Measurements from ENCODE around the gene TRIM2.
A peak's percentile ranks its signal among the peaks of the same experiment; 100 is the strongest.

Gene TRIM2

GRCh38 chr4:153344131-153345011 lies 140.1 kb downstream of the TRIM2 start, which contains the start of gene MND1:
Gene MND1, plus strand, starts transcription at chr4:153344688. Its CDS starts 50 bp downstream, at chr4:153344738.
- peak; percentile 80 for DNase-seq
- in situ Hi-C loops (cut with HindIII; ENCODE audit: low pct_ligation_motif_present, low pct_unique_long_range_greater_than_20kb, low sequenced_read_pairs), result no loop called here

- in situ Hi-C loops (cut with HindIII; ENCODE audit: low pct_ligation_motif_present, low pct_unique_long_range_greater_than_20kb, low sequenced_read_pairs), result no loop called here
- peak; percentile 59 for DNase-seq
Measured at GRCh38 chr4:153345012-153345981, 141.1 kb downstream of the TRIM2 start.

- in situ Hi-C loops (cut with HindIII; ENCODE audit: low pct_ligation_motif_present, low pct_unique_long_range_greater_than_20kb, low sequenced_read_pairs), result no loop called here
- DNase-seq, result no peak
Measured at GRCh38 chr4:153346031-153346430, 141.8 kb downstream of the TRIM2 start.

- in situ Hi-C loops (cut with HindIII; ENCODE audit: low pct_ligation_motif_present, low pct_unique_long_range_greater_than_20kb, low sequenced_read_pairs), result no loop called here
- peak; percentile 8 for DNase-seq
Measured at GRCh38 chr4:153346563-153346962, 142.3 kb downstream of the TRIM2 start.

DNA sequence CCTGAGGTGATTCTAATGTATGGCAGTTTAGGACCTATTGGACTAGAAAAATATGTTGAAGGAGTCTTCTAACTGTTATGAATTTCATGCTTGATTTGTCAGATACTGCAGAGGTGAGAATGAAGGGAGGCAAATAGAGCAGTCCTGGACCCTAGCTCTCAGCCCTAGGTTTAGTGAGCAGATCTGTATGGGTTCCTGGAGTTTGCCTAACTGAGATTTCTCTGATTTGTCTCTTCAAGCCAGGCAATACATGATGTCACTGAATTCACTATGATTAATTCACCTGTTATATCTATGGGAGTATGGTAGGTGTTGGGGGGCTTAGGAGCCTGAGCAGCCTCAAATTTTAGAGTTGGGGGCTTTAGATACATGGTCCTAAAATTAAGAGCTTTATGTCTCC lies 142.9 kb downstream of the TRIM2 start:
- in situ Hi-C loops (cut with HindIII; ENCODE audit: low pct_ligation_motif_present, low pct_unique_long_range_greater_than_20kb, low sequenced_read_pairs), result no loop called here

GRCh38 chr4:153348006-153348405 lies 143.8 kb downstream of the TRIM2 start:
- DNase-seq, result no peak
- in situ Hi-C loops (cut with HindIII; ENCODE audit: low pct_ligation_motif_present, low pct_unique_long_range_greater_than_20kb, low sequenced_read_pairs), result no loop called here

More for the DNA sequence above, 142.9 kb downstream of the TRIM2 start:
- no peak for DNase-seq

DNA sequence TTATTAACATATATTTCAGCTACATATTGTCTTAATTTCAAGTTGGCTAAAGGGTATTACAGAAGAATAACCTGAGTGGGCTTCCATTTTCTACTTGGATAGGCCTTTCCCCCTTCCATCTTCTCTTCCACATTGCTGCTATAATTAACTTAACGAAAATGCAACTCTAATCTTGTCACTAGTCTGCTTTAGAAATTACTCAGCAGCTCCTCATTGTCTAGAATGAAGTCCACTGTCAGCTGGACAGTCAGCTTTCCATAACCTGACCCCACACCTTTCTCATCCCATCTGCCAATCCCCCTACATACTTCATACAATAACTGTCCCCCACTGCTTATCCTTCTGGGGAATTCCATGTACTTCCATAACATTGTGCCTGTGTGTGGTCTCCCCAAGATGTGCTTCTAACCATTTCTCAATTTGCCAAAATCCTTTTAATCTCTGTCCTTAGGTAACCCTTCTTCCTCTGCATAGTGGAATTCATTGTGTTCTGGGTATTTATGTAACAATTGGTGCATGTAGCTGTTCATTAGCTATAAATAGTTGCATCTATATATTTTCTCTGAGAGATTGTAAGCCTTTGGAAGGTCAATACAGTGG lies 145.1 kb downstream of the TRIM2 start:
- in situ Hi-C loops (cut with HindIII; ENCODE audit: low pct_ligation_motif_present, low pct_unique_long_range_greater_than_20kb, low sequenced_read_pairs), result no loop called here
- no peak for DNase-seq

GRCh38 chr4:153362184-153362583 lies 157.9 kb downstream of the TRIM2 start:
- in situ Hi-C loops (cut with HindIII; ENCODE audit: low pct_ligation_motif_present, low pct_unique_long_range_greater_than_20kb, low sequenced_read_pairs), result no loop called here
- peak; percentile 11 for DNase-seq

- in situ Hi-C loops (cut with HindIII; ENCODE audit: low pct_ligation_motif_present, low pct_unique_long_range_greater_than_20kb, low sequenced_read_pairs), result no loop called here
Measured at GRCh38 chr4:153364061-153364460, 159.8 kb downstream of the TRIM2 start.

DNA sequence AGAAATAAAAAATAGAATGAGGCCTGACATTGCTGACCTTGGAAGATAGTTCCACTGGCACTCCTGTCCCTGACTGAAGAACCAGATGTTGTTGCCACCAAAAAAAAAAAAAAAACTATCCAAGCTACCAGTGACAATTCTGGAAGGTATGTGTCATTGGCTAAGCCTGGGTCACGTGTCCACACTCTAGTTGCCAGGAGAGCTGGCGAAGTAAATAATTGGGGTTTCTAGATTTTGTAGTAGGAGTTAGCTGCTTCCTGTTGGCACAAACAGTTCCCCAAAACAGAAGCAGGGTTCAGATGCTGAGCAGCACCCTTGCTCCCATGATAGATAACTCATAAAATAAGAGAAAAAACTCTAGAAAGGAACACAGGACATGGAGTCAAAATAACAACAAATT lies 160.8 kb downstream of the TRIM2 start:
- no peak for DNase-seq

More at GRCh38 chr4:153364061-153364460, 159.8 kb downstream of the TRIM2 start:
- no peak for DNase-seq

DNA sequence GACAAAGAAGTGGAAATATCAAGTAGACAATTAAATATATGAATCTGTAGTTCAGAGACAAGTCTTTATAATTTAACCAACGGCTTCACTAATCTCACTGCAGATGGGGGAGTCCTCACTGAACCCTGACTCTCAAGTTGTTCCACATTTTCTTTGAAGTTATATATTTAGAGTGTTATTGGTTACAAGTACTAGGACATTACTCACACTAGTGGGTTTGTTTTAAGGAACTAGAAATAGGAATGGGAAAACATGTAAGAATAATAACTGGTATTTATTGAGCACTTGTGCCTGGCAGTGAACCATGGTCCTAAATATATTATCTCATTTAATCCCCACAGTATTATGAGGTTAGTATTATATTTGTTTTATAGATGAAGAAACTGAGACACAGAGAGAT lies 162.2 kb downstream of the TRIM2 start:
- in situ Hi-C loops (cut with HindIII; ENCODE audit: low pct_ligation_motif_present, low pct_unique_long_range_greater_than_20kb, low sequenced_read_pairs), result no loop called here
- DNase-seq, result no peak

More for the DNA sequence above, 160.8 kb downstream of the TRIM2 start:
- in situ Hi-C loops (cut with HindIII; ENCODE audit: low pct_ligation_motif_present, low pct_unique_long_range_greater_than_20kb, low sequenced_read_pairs), result no loop called here

DNA sequence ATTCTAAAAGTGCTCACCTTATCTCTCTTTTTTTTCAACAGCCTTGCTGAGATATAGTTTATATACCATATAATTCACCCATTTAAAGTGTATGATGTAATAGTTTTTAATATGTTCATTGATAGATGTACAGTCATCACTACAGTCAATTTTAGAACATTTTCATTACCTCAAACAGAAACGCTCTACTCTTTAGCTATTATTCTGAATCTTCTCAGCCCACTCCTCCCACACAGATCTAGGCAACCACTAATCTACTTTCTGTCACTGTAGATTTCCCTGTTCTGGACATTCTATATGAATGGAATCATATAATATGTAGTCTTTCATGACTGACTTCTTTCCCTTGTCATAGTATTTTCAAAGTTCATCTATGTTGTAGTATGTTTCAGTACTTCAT lies 162.8 kb downstream of the TRIM2 start:
- in situ Hi-C loops (cut with HindIII; ENCODE audit: low pct_ligation_motif_present, low pct_unique_long_range_greater_than_20kb, low sequenced_read_pairs), result no loop called here
- no peak for DNase-seq

GRCh38 chr4:153369021-153369420 lies 164.8 kb downstream of the TRIM2 start:
- DNase-seq, result no peak
- in situ Hi-C loops (cut with HindIII; ENCODE audit: low pct_ligation_motif_present, low pct_unique_long_range_greater_than_20kb, low sequenced_read_pairs), result no loop called here

- in situ Hi-C loops (cut with HindIII; ENCODE audit: low pct_ligation_motif_present, low pct_unique_long_range_greater_than_20kb, low sequenced_read_pairs), result no loop called here
Measured at GRCh38 chr4:153371701-153372234, 167.5 kb downstream of the TRIM2 start.

DNA sequence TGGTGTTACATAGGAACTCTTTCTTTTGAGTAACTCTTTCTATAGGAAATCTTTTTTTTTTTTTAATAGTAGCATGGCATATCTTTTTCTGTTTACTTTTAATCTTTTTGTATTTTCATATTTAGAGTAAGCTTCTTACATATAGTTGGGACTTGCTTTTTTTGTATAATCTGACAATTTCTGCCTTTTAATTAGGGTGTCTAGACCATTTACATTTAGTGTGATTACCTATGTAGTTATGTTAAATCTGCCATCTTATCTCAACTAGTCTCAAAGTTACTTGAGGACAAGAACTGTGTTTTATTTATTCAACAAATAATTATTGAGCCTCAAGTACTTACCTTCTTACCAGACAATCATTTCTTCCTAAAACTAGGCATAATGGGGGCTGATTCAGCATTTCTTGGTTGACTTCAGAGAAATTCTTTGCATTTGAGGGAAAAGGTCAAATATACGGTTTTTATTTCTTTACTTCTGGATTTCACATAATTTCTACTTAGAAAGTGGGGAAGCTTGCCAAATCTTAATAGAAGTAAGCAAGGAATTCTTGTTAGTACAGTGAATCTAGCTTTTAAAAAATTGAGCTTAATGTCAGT lies 168.8 kb downstream of the TRIM2 start:
- DNase-seq, result no peak
- in situ Hi-C loops (cut with HindIII; ENCODE audit: low pct_ligation_motif_present, low pct_unique_long_range_greater_than_20kb, low sequenced_read_pairs), result no loop called here

More at GRCh38 chr4:153371701-153372234, 167.5 kb downstream of the TRIM2 start:
- DNase-seq, result no peak

- in situ Hi-C loops (cut with HindIII; ENCODE audit: low pct_ligation_motif_present, low pct_unique_long_range_greater_than_20kb, low sequenced_read_pairs), result no loop called here
- DNase-seq, result no peak
Measured at GRCh38 chr4:153374442-153374841, 170.2 kb downstream of the TRIM2 start.

DNA sequence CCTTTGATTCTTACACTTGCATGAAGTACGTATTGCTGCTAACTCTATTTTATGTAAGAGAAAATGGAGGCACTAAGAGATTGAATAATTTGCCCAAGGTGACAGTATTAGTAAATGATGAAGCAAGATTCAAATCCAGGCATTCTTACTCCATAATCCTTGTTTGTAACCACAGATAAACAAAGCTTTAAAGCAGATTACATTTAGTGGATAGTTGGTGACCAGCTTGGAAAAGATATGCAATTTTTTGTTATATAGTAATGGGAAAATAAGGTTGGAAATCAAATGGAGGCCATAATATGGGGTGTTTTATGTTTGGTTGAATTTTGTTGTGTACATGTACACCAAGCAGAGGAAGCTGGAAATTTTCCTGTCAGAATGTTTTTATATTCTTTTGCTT lies 171.1 kb downstream of the TRIM2 start:
- in situ Hi-C loops (cut with HindIII; ENCODE audit: low pct_ligation_motif_present, low pct_unique_long_range_greater_than_20kb, low sequenced_read_pairs), result no loop called here
- DNase-seq, result no peak

DNA sequence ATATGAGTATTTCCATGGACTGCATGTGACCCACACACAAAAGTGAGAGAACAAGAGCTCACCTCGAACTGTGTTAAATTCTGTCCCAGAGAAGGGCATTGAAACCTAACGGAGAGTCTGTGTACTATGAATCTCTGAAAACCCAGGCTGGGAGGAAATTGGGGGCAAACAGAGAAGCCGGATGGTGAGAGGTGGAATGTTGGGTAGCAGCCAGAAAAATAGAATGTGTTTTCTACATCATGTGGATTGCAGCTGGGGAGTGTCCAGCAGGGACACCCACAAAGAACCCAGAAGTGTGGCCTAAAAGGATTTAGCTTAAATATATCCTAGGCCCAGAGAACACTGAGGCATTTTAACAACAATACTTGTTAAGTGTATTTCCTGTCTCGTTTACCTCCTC lies 178.9 kb downstream of the TRIM2 start:
- in situ Hi-C loops (cut with HindIII; ENCODE audit: low pct_ligation_motif_present, low pct_unique_long_range_greater_than_20kb, low sequenced_read_pairs), result no loop called here
- DNase-seq, result no peak

All from ACHN (cell line).